NT2/D1 (cell line): ENCODE results near the gene TIGAR.

ENCODE experiments used
- YY1 ChIP-seq: IDR thresholded peaks from 2 replicates; pipeline ENCODE4 v1.6.1; 2011; ENCODE audit not compliant: insufficient read length, insufficient read depth
- ZNF274 ChIP-seq: IDR thresholded peaks from 2 replicates; pipeline ENCODE4 v1.6.1; 2011; ENCODE audit warnings: mild to moderate bottlenecking, low read depth, low read length

GRCh38 chr12:4280351-4281163 is 40.5 kb upstream of the TIGAR start:
- TF ChIP-seq YY1 = no peak
- TF ChIP-seq ZNF274 = no peak
